Neural progenitor cell (in vitro differentiated cells): ENCODE results near the gene PCTP. TPM values are rescaled to one million over a fixed set of nuclear protein-coding genes. Genes with fewer than 3 reads are reported as not detected.

ENCODE experiments used
- DNase-seq: peaks from one replicate; pipeline ENCODE4 v3.0.0-alpha.2; 2016; ENCODE audit warnings: low spot score
- H2AFZ ChIP-seq: fragments of 200-600 bp; sonication (generic); replicated peaks from 2 replicates; pipeline ENCODE4 v1.6.1; 2016; ENCODE audit warnings: antibody characterized with exemption
- H3F3A ChIP-seq: fragments of 200-600 bp; sonication (generic); 2 replicates; pipeline ENCODE4 v1.6.1; 2016; ENCODE audit warnings: antibody characterized with exemption, low read depth
- H3K27ac ChIP-seq: fragments of 200-600 bp; sonication (generic); 2 replicates; pipeline ENCODE4 v1.5.1; 2016; ENCODE audit warnings: mild to moderate bottlenecking
- H3K27me3 ChIP-seq: fragments of 200-600 bp; sonication (generic); 2 replicates; pipeline ENCODE4 v1.6.1; 2016; ENCODE audit warnings: mild to moderate bottlenecking, moderate library complexity
- H3K36me3 ChIP-seq: fragments of 200-600 bp; sonication (generic); 2 replicates; pipeline ENCODE4 v1.5.1; 2016
- H3K4me1 ChIP-seq: fragments of 200-600 bp; sonication (generic); 2 replicates; pipeline ENCODE4 v1.6.1; 2016; ENCODE audit warnings: mixed run types
- H3K4me2 ChIP-seq: fragments of 200-600 bp; sonication (generic); 2 replicates; pipeline ENCODE4 v1.6.1; 2016
- H3K4me3 ChIP-seq: fragments of 200-600 bp; sonication (generic); 2 replicates; pipeline ENCODE4 v1.5.1; 2016
- H3K79me2 ChIP-seq: fragments of 200-600 bp; sonication (generic); 2 replicates; pipeline ENCODE4 v1.6.1; 2016; ENCODE audit warnings: low read depth
- H3K9ac ChIP-seq: fragments of 200-600 bp; sonication (generic); 2 replicates; pipeline ENCODE4 v1.6.1; 2016
- H3K9me3 ChIP-seq: fragments of 200-600 bp; sonication (generic); 2 replicates; pipeline ENCODE4 v1.5.1; 2016; ENCODE audit warnings: low read depth
- H4K20me1 ChIP-seq: fragments of 200-600 bp; sonication (generic); 2 replicates; pipeline ENCODE4 v1.6.1; 2016; ENCODE audit warnings: low read depth
- H3K27ac Mint-ChIP-seq: 3 replicates; pipeline ENCODE4 v1.8.0; 2021; ENCODE audit warnings: mixed read lengths
- H3K27me3 Mint-ChIP-seq: 2 replicates; pipeline ENCODE4 v1.8.0; 2022; ENCODE audit warnings: low read depth, mild to moderate bottlenecking, inconsistent platforms, moderate library complexity, mixed read lengths; ENCODE audit not compliant: insufficient read depth
- H3K36me3 Mint-ChIP-seq: 3 replicates; pipeline ENCODE4 v1.8.0; 2021; ENCODE audit warnings: mixed read lengths
- H3K4me1 Mint-ChIP-seq: 3 replicates; pipeline ENCODE4 v1.8.0; 2021; ENCODE audit warnings: mixed read lengths
- H3K4me3 Mint-ChIP-seq: 3 replicates; pipeline ENCODE4 v1.8.0; 2021; ENCODE audit warnings: mild to moderate bottlenecking, moderate library complexity, mixed read lengths
- H3K9me3 Mint-ChIP-seq: 3 replicates; pipeline ENCODE4 v1.8.0; 2020; ENCODE audit warnings: mixed read lengths
- CTCF ChIP-seq: fragments of 200-600 bp; sonication (generic); IDR thresholded peaks from 2 replicates; pipeline ENCODE4 v1.5.1; 2017; ENCODE audit warnings: antibody characterized with exemption, mild to moderate bottlenecking
- EZH2 ChIP-seq: fragments of 200-600 bp; sonication (generic); IDR thresholded peaks from 2 replicates; pipeline ENCODE4 v1.6.1; 2017; ENCODE audit warnings: antibody characterized with exemption, mild to moderate bottlenecking, moderate library complexity
- EZH2phosphoT487 ChIP-seq: fragments of 200-600 bp; sonication (generic); IDR thresholded peaks from 2 replicates; pipeline ENCODE4 v1.6.1; 2017; ENCODE audit warnings: antibody characterized with exemption
- total RNA-seq: library from RNA; depleted of rRNA; stranded (reverse); fragments of >200 nt; gene quantifications from 2 replicates; pipeline ENCODE4 v1.2.3, GENCODE V29; 2015; ENCODE audit warnings: low replicate concordance

PCTP gene
- total RNA-seq, 1 donor from 2014 or later, result 26.5 TPM

GRCh38 chr17:55794725-55795482, 44.1 kb downstream of the PCTP start:
- Histone ChIP-seq H3K9me3 (no peaks in the 10 kb centered on the region), H3K9ac (no peak overlapping the region), H3K27me3 (no peaks in the 10 kb centered on the region), H3K27ac (peak overlapping the region; percentile 9), H3K79me2 (no peaks in the 10 kb centered on the region), H3K4me3 (no peak overlapping the region), H3K4me2 (peak overlapping the region; percentile 60), H3F3A (peaks cover 9% of the 10 kb centered on the region), H4K20me1 (no peaks in the 10 kb centered on the region), H3K36me3 (no peaks in the 10 kb centered on the region), H2AFZ (peak overlapping the region; percentile 26), H3K4me1 (peaks cover 22% of the 10 kb centered on the region)
- Mint-ChIP-seq H3K4me1 (peaks cover 4% of the 10 kb centered on the region), H3K27ac (no peak overlapping the region), H3K36me3 (no peaks in the 10 kb centered on the region), H3K9me3 (peaks cover 2% of the 10 kb centered on the region), H3K27me3 (no peaks in the 10 kb centered on the region), H3K4me3 (no peak overlapping the region)
- TF ChIP-seq EZH2, result no peak
- no peak for TF ChIP-seq EZH2phosphoT487
- no peak for TF ChIP-seq CTCF
- no peak for DNase-seq

GRCh38 chr17:55806745-55807495, 56.1 kb downstream of the PCTP start:
- Histone ChIP-seq H3K79me2 (no peaks in the 10 kb centered on the region), H3K27me3 (no peaks in the 10 kb centered on the region), H3K4me3 (no peak overlapping the region), H4K20me1 (no peaks in the 10 kb centered on the region), H3K9ac (no peak overlapping the region), H2AFZ (no peak overlapping the region), H3K4me2 (no peak overlapping the region), H3K27ac (no peak overlapping the region), H3F3A (no peaks in the 10 kb centered on the region), H3K9me3 (no peaks in the 10 kb centered on the region), H3K4me1 (no peaks in the 10 kb centered on the region), H3K36me3 (no peaks in the 10 kb centered on the region)
- Mint-ChIP-seq H3K4me3 (no peak overlapping the region), H3K27ac (no peak overlapping the region), H3K9me3 (peaks cover 8% of the 10 kb centered on the region), H3K27me3 (no peaks in the 10 kb centered on the region), H3K4me1 (no peaks in the 10 kb centered on the region), H3K36me3 (peaks cover 2% of the 10 kb centered on the region)
- TF ChIP-seq EZH2phosphoT487, result no peak
- TF ChIP-seq CTCF, result no peak
- no peak for TF ChIP-seq EZH2
- no peak for DNase-seq

- no peaks in the 10 kb centered on the region for H3K9me3 ChIP-seq
- Mint-ChIP-seq H3K9me3 (no peaks in the 10 kb centered on the region), H3K27me3 (no peaks in the 10 kb centered on the region), H3K36me3 (no peaks in the 10 kb centered on the region), H3K27ac (no peak overlapping the region), H3K4me3 (no peak overlapping the region), H3K4me1 (no peaks in the 10 kb centered on the region)
- H2AFZ ChIP-seq, result no peak overlapping the region
- H3K27ac ChIP-seq, result no peak overlapping the region
- no peak for TF ChIP-seq EZH2
- no peak for TF ChIP-seq CTCF
- TF ChIP-seq EZH2phosphoT487, result no peak
- H3K9ac ChIP-seq, result no peak overlapping the region
- H4K20me1 ChIP-seq, result no peaks in the 10 kb centered on the region
- no peaks in the 10 kb centered on the region for H3F3A ChIP-seq
- no peak overlapping the region for H3K4me2 ChIP-seq
- no peak overlapping the region for H3K4me3 ChIP-seq
- no peaks in the 10 kb centered on the region for H3K4me1 ChIP-seq
- H3K27me3 ChIP-seq, result no peaks in the 10 kb centered on the region
- H3K36me3 ChIP-seq, result no peaks in the 10 kb centered on the region
- H3K79me2 ChIP-seq, result no peaks in the 10 kb centered on the region
- no peak for DNase-seq
These were observed 60.7 kb downstream of the PCTP start for GRCh38 chr17:55811536-55811935.
